Mesothelial cell of epicardium (in vitro differentiated cells): Measurements from ENCODE around the gene ZNF821. TPM values are rescaled to one million over a fixed set of nuclear protein-coding genes. Genes with fewer than 3 reads are reported as not detected.
"Not testable (repeated sequence)": the region's sequence is repeated elsewhere in the genome, so short reads cannot be mapped to it uniquely, and the experiment has no call there.

ENCODE experiments used
- DNase-seq, 2 experiments: peaks; one replicate each; pipeline ENCODE4 v3.0.0; 2021; ENCODE audit warnings: low spot score in 2 of 2; ENCODE audit not compliant: unreplicated experiment in 2 of 2
- H3K27ac Mint-ChIP-seq: 2 replicates; pipeline ENCODE4 v1.8.0; 2021; ENCODE audit warnings: mixed read lengths
- H3K27me3 Mint-ChIP-seq: 2 replicates; pipeline ENCODE4 v1.8.0; 2021; ENCODE audit warnings: low read depth, mixed read lengths
- H3K36me3 Mint-ChIP-seq: 2 replicates; pipeline ENCODE4 v1.8.0; 2021; ENCODE audit warnings: mixed read lengths
- H3K4me1 Mint-ChIP-seq: 2 replicates; pipeline ENCODE4 v1.8.0; 2021; ENCODE audit warnings: mixed read lengths
- H3K4me3 Mint-ChIP-seq: 2 replicates; pipeline ENCODE4 v1.8.0; 2021; ENCODE audit warnings: mild to moderate bottlenecking, moderate library complexity, mixed read lengths
- H3K9me3 Mint-ChIP-seq: 2 replicates; pipeline ENCODE4 v1.8.0; 2021; ENCODE audit warnings: mixed read lengths
- CTCF ChIP-seq: fragments of 200-600 bp; sonication (generic); IDR thresholded peaks from one replicate; pipeline ENCODE4 v1.5.0; 2021; ENCODE audit warnings: antibody characterized with exemption; ENCODE audit not compliant: unreplicated experiment
- total RNA-seq: library from RNA; stranded (reverse); gene quantifications from 3 replicates; pipeline ENCODE4 v1.2.1, GENCODE V29; 2021

ZNF821 gene
- total RNA-seq, 1 donor from 2014 or later, result 28.8 TPM

GRCh38 chr16:71834291-71834690 lies 49.7 kb downstream of the ZNF821 start:
- no peaks in the 10 kb centered on the region for H3K36me3 Mint-ChIP-seq
- DNase-seq, result no peak
- H3K4me3 Mint-ChIP-seq, result no peak overlapping the region
- H3K9me3 Mint-ChIP-seq, result no peaks in the 10 kb centered on the region
- H3K27me3 Mint-ChIP-seq, result no peaks in the 10 kb centered on the region
- H3K27ac Mint-ChIP-seq, result no peak overlapping the region
- no peak for TF ChIP-seq CTCF
- H3K4me1 Mint-ChIP-seq, result no peaks in the 10 kb centered on the region

- not testable (repeated sequence) for H3K27ac Mint-ChIP-seq, H3K36me3 Mint-ChIP-seq, H3K27me3 Mint-ChIP-seq, H3K4me1 Mint-ChIP-seq, H3K9me3 Mint-ChIP-seq, H3K4me3 Mint-ChIP-seq, DNase-seq
Measured at GRCh38 chr16:71832112-71832511, 51.9 kb downstream of the ZNF821 start.

GRCh38 chr16:71831698-71832097 lies 52.3 kb downstream of the ZNF821 start:
- not testable (repeated sequence) for H3K9me3 Mint-ChIP-seq, H3K4me3 Mint-ChIP-seq, H3K4me1 Mint-ChIP-seq, H3K27ac Mint-ChIP-seq, H3K36me3 Mint-ChIP-seq, DNase-seq, H3K27me3 Mint-ChIP-seq

GRCh38 chr16:71830359-71830758 lies 53.6 kb downstream of the ZNF821 start:
- Mint-ChIP-seq H3K36me3 (peaks cover 2% of the 10 kb centered on the region), H3K27me3 (no peaks in the 10 kb centered on the region), H3K9me3 (peaks cover 6% of the 10 kb centered on the region), H3K4me1 (no peaks in the 10 kb centered on the region), H3K27ac (no peak overlapping the region), H3K4me3 (no peak overlapping the region)
- no peak for DNase-seq
- TF ChIP-seq CTCF, result no peak

- Mint-ChIP-seq H3K27me3 (no peaks in the 10 kb centered on the region), H3K36me3 (peaks cover 2% of the 10 kb centered on the region), H3K27ac (no peak overlapping the region), H3K4me3 (no peak overlapping the region), H3K4me1 (no peaks in the 10 kb centered on the region), H3K9me3 (peaks cover 6% of the 10 kb centered on the region)
- no peak for TF ChIP-seq CTCF
- no peak for DNase-seq
Measured at GRCh38 chr16:71826533-71827017, 57.4 kb downstream of the ZNF821 start.

- H3K36me3 Mint-ChIP-seq, H3K4me1 Mint-ChIP-seq, H3K27me3 Mint-ChIP-seq, H3K4me3 Mint-ChIP-seq, H3K9me3 Mint-ChIP-seq, DNase-seq: not testable (repeated sequence)
- peak overlapping the region; percentile 91 for H3K27ac Mint-ChIP-seq
Measured at GRCh38 chr16:71817155-71817500, 66.9 kb downstream of the ZNF821 start.

GRCh38 chr16:71811261-71811803 lies 72.7 kb downstream of the ZNF821 start:
- Mint-ChIP-seq H3K4me1 (peaks cover 22% of the 10 kb centered on the region), H3K27me3 (no peaks in the 10 kb centered on the region), H3K9me3 (no peaks in the 10 kb centered on the region), H3K36me3 (no peaks in the 10 kb centered on the region), H3K4me3 (no peak overlapping the region), H3K27ac (no peak overlapping the region)
- no peak for DNase-seq
- no peak for TF ChIP-seq CTCF

- H3K36me3 Mint-ChIP-seq, DNase-seq, H3K9me3 Mint-ChIP-seq, H3K27me3 Mint-ChIP-seq: not testable (repeated sequence)
- H3K27ac Mint-ChIP-seq, result peak overlapping the region; percentile 100
- peak overlapping the region; percentile 96 for H3K4me3 Mint-ChIP-seq
- H3K4me1 Mint-ChIP-seq, result peaks cover 19% of the 10 kb centered on the region
Measured at GRCh38 chr16:71810155-71810530, 73.8 kb downstream of the ZNF821 start.
